Measurements from ENCODE around the gene DNAH2. TPM values are rescaled to one million over a fixed set of nuclear protein-coding genes. Genes with fewer than 3 reads are reported as not detected.

The DNAH2 gene
- polyA plus RNA-seq, 1 of the 3 experiments (the other 2 are of a cell fraction), result 0.13 TPM

GRCh38 chr17:7834542-7834956 is 117.0 kb downstream of the DNAH2 start:
- WGBS (ENCODE audit: low lambda C conversion rate), result 3% methylated on average over 18 of the region's 20 CpGs
- no peaks in the 10 kb centered on the region for H3K36me3 ChIP-seq (replicated peaks in 1 of 2; ENCODE audit: control insufficient read depth in 1 of 2, insufficient read depth in 2 of 2, low read length in 1 of 2)
- H4K20me1 ChIP-seq (ENCODE audit: insufficient read depth), result peaks cover 11% of the 10 kb centered on the region
- POLR2A ChIA-PET, result interaction anchor here (0.9 to 3.2 kb wide), 5 partner anchors 10 to 285 kb away, joined by 3 to 19 read pairs (median 6); partner anchors contain the start of genes CHD3, CYB5D1, NAA38 and TNFSF12
- no peaks in the 10 kb centered on the region for H3K9me3 ChIP-seq
- peak overlapping the region; percentile 94; the same call in 1 of the 2 replicates for H2AFZ ChIP-seq (ENCODE audit: low read depth)
- H3K27ac ChIP-seq (ENCODE audit: low read depth in 2 of 2, low read length in 1 of 2), result peak overlapping the region; percentile 96 to 99
- H3K4me3 ChIP-seq (ENCODE audit: low read depth in 2 of 2, low read length in 1 of 2), result peak overlapping the region; percentile 76 to 90
- H3K27me3 ChIP-seq (ENCODE audit: insufficient read depth), result peaks cover 7% of the 10 kb centered on the region; the same call in 1 of the 2 replicates
- H3K79me2 ChIP-seq (ENCODE audit: insufficient read depth), result peaks cover 26% of the 10 kb centered on the region
- H3F3A ChIP-seq (replicated peaks; ENCODE audit: insufficient read depth), result peaks cover 20% of the 10 kb centered on the region
- H3K4me1 ChIP-seq (ENCODE audit: control insufficient read depth in 1 of 2, insufficient read depth in 2 of 2, low read depth in 1 of 2, low read length in 1 of 2), result peaks cover 15 to 20% of the 10 kb centered on the region in 2 experiments
- H3K9me2 ChIP-seq, result no peaks in the 10 kb centered on the region
- H3K4me2 ChIP-seq, result peak overlapping the region; percentile 99
- CTCF ChIA-PET, result interaction anchor here (0.7 to 6.5 kb wide), 27 partner anchors 10 to 245 kb away, joined by 3 to 79 read pairs (median 4); partner anchors contain the start of genes CHD3, CYB5D1, DNAH2 and NAA38
- peak; percentile 58 for DNase-seq
- TF ChIP-seq YY1 (IDR thresholded peaks at IDR 0.05; ENCODE audit: low read depth), result no peak
- TF ChIP-seq PBX3 (IDR thresholded peaks at IDR 0.05), result no peak
- TF ChIP-seq NRF1 (IDR thresholded peaks at IDR 0.05; ENCODE audit: low read depth, low read length), result no peak
- TF ChIP-seq IRF3 (IDR thresholded peaks at IDR 0.05; ENCODE audit: low read depth, low read length), result no peak
- TF ChIP-seq TAF1 (IDR thresholded peaks at IDR 0.05; ENCODE audit: borderline replicate concordance, low read depth, low read length), result no peak
- no peak for TF ChIP-seq USF1 (IDR thresholded peaks at IDR 0.05; ENCODE audit: borderline replicate concordance, low read depth)
- TF ChIP-seq SIN3A (IDR thresholded peaks at IDR 0.05; ENCODE audit: borderline replicate concordance, low read depth, low read length), result no peak
- H3K9ac ChIP-seq, result peak overlapping the region; percentile 92

- under 1% methylated on average over 37 of the region's 69 CpGs for WGBS (ENCODE audit: low lambda C conversion rate)
- peak overlapping the region; percentile 99 for H3K4me2 ChIP-seq
- H2AFZ ChIP-seq (ENCODE audit: low read depth), result peak overlapping the region; percentile 94; the same call in 1 of the 2 replicates
- peak overlapping the region; percentile 90 to 97 for H3K4me3 ChIP-seq (ENCODE audit: low read depth in 2 of 2, low read length in 1 of 2)
- peak overlapping the region; percentile 98 to 99 for H3K27ac ChIP-seq (ENCODE audit: low read depth in 2 of 2, low read length in 1 of 2)
- ChIA-PET POLR2A (interaction anchor here (0.7 to 3.2 kb wide), 6 partner anchors 9 to 286 kb away, joined by 3 to 19 read pairs (median 4); partner anchors contain the start of genes CHD3, CYB5D1, NAA38 and TNFSF12), CTCF (interaction anchor here (0.6 to 6.5 kb wide), 32 partner anchors 9 to 246 kb away, joined by 3 to 79 read pairs (median 4); partner anchors contain the start of genes CYB5D1, DNAH2, NAA38 and TMEM88)
- peaks cover 0 to 6% of the 10 kb centered on the region in 2 experiments for H3K36me3 ChIP-seq (replicated peaks in 1 of 2; ENCODE audit: control insufficient read depth in 1 of 2, insufficient read depth in 2 of 2, low read length in 1 of 2)
- no peaks in the 10 kb centered on the region for H3K9me2 ChIP-seq
- peaks cover 21 to 27% of the 10 kb centered on the region in 2 experiments for H3K4me1 ChIP-seq (ENCODE audit: control insufficient read depth in 1 of 2, insufficient read depth in 2 of 2, low read depth in 1 of 2, low read length in 1 of 2)
- H3K9me3 ChIP-seq, result no peaks in the 10 kb centered on the region
- H3K9ac ChIP-seq, result peak overlapping the region; percentile 99
- H3K27me3 ChIP-seq (ENCODE audit: insufficient read depth), result peaks cover 7% of the 10 kb centered on the region; the same call in 1 of the 2 replicates
- peaks cover 33% of the 10 kb centered on the region for H3K79me2 ChIP-seq (ENCODE audit: insufficient read depth)
- H4K20me1 ChIP-seq (ENCODE audit: insufficient read depth), result peaks cover 18% of the 10 kb centered on the region
- H3F3A ChIP-seq (replicated peaks; ENCODE audit: insufficient read depth), result peaks cover 25% of the 10 kb centered on the region
- DNase-seq, result peak; percentile 92
- no peak for TF ChIP-seq MEF2A (IDR thresholded peaks at IDR 0.05; ENCODE audit: borderline replicate concordance, low read depth)
- peak; percentile 78 for TF ChIP-seq SMC3 (IDR thresholded peaks at IDR 0.05; ENCODE audit: low read depth, low read length)
- peak; percentile 56; the same call in 1 of the 2 replicates for TF ChIP-seq FOXJ3 (CRISPR knock-in tag; IDR thresholded peaks at IDR 0.05)
- peak; percentile 13; the same call in 1 of the 2 replicates for TF ChIP-seq IRF3 (IDR thresholded peaks at IDR 0.05; ENCODE audit: low read depth, low read length)
- TF ChIP-seq RCOR1 (IDR thresholded peaks at IDR 0.05; ENCODE audit: low read length), result peak; percentile 50
- TF ChIP-seq MXI1 (IDR thresholded peaks at IDR 0.05; ENCODE audit: low read depth, low read length), result peak; percentile 98
- no peak for TF ChIP-seq RXRA (IDR thresholded peaks at IDR 0.05; ENCODE audit: borderline replicate concordance, low read depth)
- peak; percentile 93 for TF ChIP-seq CHD2 (IDR thresholded peaks at IDR 0.05; ENCODE audit: low read length, partially characterized antibody)
- TF ChIP-seq POLR2AphosphoS5 (IDR thresholded peaks at IDR 0.05; ENCODE audit: low read depth, low read length), result peak; percentile 28
- TF ChIP-seq REST (IDR thresholded peaks at IDR 0.05; ENCODE audit: low read depth, low read length), result no peak
Measured at GRCh38 chr17:7834957-7835813, 117.6 kb downstream of the DNAH2 start.

All from SK-N-SH (cell line).